ENCODE data around the gene VAPA. TPM values are rescaled to one million over a fixed set of nuclear protein-coding genes. Genes with fewer than 3 reads are reported as not detected.

The VAPA gene
- total and polyA plus RNA-seq, 10 of the 15 experiments (the other 5 are each of a cell fraction or from before 2014, with no cell fraction given): 70.9 to 252 (median 166) TPM

DNA sequence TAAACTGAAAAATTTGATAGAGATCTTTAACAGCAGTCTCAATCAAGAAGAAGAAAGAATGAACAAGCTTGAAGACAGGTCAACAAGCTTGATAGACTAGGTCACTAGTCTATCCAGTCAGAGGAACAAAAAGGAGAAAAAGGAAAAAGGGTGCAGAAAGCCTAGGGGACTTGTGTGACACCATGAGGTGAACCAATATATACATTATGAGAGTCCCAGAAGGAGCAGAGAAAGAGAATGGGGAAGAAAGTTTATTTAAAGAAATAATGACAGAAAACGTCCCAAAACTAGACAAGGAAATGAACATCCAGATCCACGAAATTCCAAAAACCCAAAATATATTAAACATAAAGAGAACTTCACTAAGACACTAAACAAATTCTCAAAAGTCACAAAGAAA lies 84.5 kb downstream of the VAPA start:
- Histone ChIP-seq H3K36me3 (ENCODE audit: control insufficient read depth in 2 of 2, insufficient read depth in 2 of 2, low read length in 1 of 2) (no peaks in the 10 kb centered on the region), H3K79me2 (ENCODE audit: control insufficient read depth, insufficient read depth, low read length) (no peaks in the 10 kb centered on the region), H3K4me3 (no peak overlapping the region), H3K9ac (ENCODE audit: control insufficient read depth, insufficient read depth, low read length) (no peak overlapping the region), H2AFZ (ENCODE audit: control insufficient read depth, low read depth, low read length) (no peak overlapping the region), H3K27me3 (replicated peaks in 1 of 2; ENCODE audit: control insufficient read depth in 2 of 2, insufficient read depth in 2 of 2, low read length in 1 of 2) (0 out of 4 replicates have a peak, but pooled peaks cover 0 to 2% of the 10 kb centered on the region in 2 experiments), H3K4me2 (ENCODE audit: control insufficient read depth, insufficient read depth) (no peak overlapping the region), H3K9me3 (replicated peaks; ENCODE audit: control insufficient read depth, insufficient read depth, low read length) (peaks cover 2% of the 10 kb centered on the region; the same call in 2 of the 3 replicates), H4K20me1 (ENCODE audit: control insufficient read depth, insufficient read depth) (no peaks in the 10 kb centered on the region), H3K27ac (ENCODE audit: control insufficient read depth, insufficient read depth) (no peak overlapping the region), H3K4me1 (ENCODE audit: control insufficient read depth, insufficient read depth, low read length) (no peaks in the 10 kb centered on the region)
- FAIRE-seq: no peak
- DNase-seq (ENCODE audit: low read depth, low spot score): no peak
- TF ChIP-seq TCF7 (IDR thresholded peaks at IDR 0.05; ENCODE audit: borderline replicate concordance): no peak
- no peak for TF ChIP-seq SMAD5 (IDR thresholded peaks at IDR 0.05; ENCODE audit: low read depth)
- no peak for TF ChIP-seq CEBPB (IDR thresholded peaks at IDR 0.05; ENCODE audit: borderline replicate concordance in 1 of 2, low read depth in 2 of 2, low read length in 2 of 2)
- TF ChIP-seq, protein P1, sequence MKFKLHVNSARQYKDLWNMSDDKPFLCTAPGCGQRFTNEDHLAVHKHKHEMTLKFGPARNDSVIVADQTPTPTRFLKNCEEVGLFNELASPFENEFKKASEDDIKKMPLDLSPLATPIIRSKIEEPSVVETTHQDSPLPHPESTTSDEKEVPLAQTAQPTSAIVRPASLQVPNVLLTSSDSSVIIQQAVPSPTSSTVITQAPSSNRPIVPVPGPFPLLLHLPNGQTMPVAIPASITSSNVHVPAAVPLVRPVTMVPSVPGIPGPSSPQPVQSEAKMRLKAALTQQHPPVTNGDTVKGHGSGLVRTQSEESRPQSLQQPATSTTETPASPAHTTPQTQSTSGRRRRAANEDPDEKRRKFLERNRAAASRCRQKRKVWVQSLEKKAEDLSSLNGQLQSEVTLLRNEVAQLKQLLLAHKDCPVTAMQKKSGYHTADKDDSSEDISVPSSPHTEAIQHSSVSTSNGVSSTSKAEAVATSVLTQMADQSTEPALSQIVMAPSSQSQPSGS (IDR thresholded peaks at IDR 0.05; ENCODE audit: low read length): no peak
- no peak for TF ChIP-seq NR2C1 (IDR thresholded peaks at IDR 0.05)
- TF ChIP-seq POLR2AphosphoS2 (IDR thresholded peaks at IDR 0.05; ENCODE audit: low read depth, low read length): no peak
- TF ChIP-seq ZNF24 (IDR thresholded peaks at IDR 0.05): no peak
- no peak for TF ChIP-seq MXI1 (IDR thresholded peaks at IDR 0.05; ENCODE audit: low read depth, low read length)
- TF ChIP-seq, protein P2, sequence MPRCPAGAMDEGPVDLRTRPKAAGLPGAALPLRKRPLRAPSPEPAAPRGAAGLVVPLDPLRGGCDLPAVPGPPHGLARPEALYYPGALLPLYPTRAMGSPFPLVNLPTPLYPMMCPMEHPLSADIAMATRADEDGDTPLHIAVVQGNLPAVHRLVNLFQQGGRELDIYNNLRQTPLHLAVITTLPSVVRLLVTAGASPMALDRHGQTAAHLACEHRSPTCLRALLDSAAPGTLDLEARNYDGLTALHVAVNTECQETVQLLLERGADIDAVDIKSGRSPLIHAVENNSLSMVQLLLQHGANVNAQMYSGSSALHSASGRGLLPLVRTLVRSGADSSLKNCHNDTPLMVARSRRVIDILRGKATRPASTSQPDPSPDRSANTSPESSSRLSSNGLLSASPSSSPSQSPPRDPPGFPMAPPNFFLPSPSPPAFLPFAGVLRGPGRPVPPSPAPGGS (IDR thresholded peaks at IDR 0.05; ENCODE audit: borderline replicate concordance, insufficient read depth, low read depth, low read length, poor library complexity, severe bottlenecking): no peak
- no peak for TF ChIP-seq YBX1 (IDR thresholded peaks at IDR 0.05)
- no peak for TF ChIP-seq TBL1XR1 (IDR thresholded peaks at IDR 0.05; ENCODE audit: low read depth, low read length)
- TF ChIP-seq, protein P3, sequence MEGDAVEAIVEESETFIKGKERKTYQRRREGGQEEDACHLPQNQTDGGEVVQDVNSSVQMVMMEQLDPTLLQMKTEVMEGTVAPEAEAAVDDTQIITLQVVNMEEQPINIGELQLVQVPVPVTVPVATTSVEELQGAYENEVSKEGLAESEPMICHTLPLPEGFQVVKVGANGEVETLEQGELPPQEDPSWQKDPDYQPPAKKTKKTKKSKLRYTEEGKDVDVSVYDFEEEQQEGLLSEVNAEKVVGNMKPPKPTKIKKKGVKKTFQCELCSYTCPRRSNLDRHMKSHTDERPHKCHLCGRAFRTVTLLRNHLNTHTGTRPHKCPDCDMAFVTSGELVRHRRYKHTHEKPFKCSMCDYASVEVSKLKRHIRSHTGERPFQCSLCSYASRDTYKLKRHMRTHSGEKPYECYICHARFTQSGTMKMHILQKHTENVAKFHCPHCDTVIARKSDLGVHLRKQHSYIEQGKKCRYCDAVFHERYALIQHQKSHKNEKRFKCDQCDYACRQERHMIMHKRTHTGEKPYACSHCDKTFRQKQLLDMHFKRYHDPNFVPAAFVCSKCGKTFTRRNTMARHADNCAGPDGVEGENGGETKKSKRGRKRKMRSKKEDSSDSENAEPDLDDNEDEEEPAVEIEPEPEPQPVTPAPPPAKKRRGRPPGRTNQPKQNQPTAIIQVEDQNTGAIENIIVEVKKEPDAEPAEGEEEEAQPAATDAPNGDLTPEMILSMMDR (IDR thresholded peaks at IDR 0.05 in 2 of 3, conservative IDR thresholded peaks at IDR 0.05 in 1 of 3; ENCODE audit: control insufficient read depth in 2 of 3, extremely low read depth in 1 of 3, insufficient read depth in 1 of 3, low read depth in 3 of 3, low read length in 3 of 3): no peak
- TF ChIP-seq ZZZ3 (IDR thresholded peaks at IDR 0.05; ENCODE audit: control insufficient read depth, insufficient read length, low read depth): no peak
- TF ChIP-seq RAD51 (IDR thresholded peaks at IDR 0.05): no peak
- TF ChIP-seq ZSCAN29 (IDR thresholded peaks at IDR 0.05): no peak
- TF ChIP-seq RCOR1 (conservative IDR thresholded peaks at IDR 0.05; ENCODE audit: low read depth, low read length): no peak
- 0% methylated on average over 2 of the region's 2 CpGs for WGBS (ENCODE audit: insufficient coverage, insufficient replicate concordance, low lambda C conversion rate, missing lambda C conversion rate)
- ChIA-PET RAD21 (ENCODE audit: unreplicated experiment) (no interaction called here), CTCF (no interaction called here), SMC1A (ENCODE audit: uncharacterized antibody, unreplicated experiment) (interaction anchor here (1.1 kb wide), 1 partner anchor 12 kb away, joined by 3 read pairs; no protein-coding TSS in a partner anchor), POLR2A (no interaction called here)
- no peak for ATAC-seq
- no TSS peak for BruUV-seq (replicated peaks)
- intact Hi-C loops (cut with micrococcal nuclease; ENCODE audit: unreplicated experiment): no loop called here
- in situ Hi-C loops (cut with MboI): no loop called here

Data from GM12878 (cell line).